HEK293 (cell line): ENCODE measurements around the gene GALC.

Experiments used
- CTCF ChIA-PET: fragments of 350-600 bp; formaldehyde crosslinking; extraction: SDS; loops from one replicate; lab custom pipeline; 2021; ENCODE audit warnings: antibody characterized with exemption; lab: Yijun Ruan, JAX
- POLR2A ChIA-PET: fragments of 300-600 bp; formaldehyde crosslinking; extraction: SDS; loops from one replicate; lab custom pipeline; 2020; ENCODE audit warnings: antibody characterized with exemption, inconsistent platforms; lab: Yijun Ruan, JAX
- H3K27ac ChIP-seq: fragments of 200-500 bp; sonication (Bioruptor generic); 2 replicates; pipeline ENCODE4 v1.5.1; 2014; ENCODE audit warnings: low read depth, low read length, control low read depth, inconsistent platforms; ENCODE audit errors: extremely low read depth
- H3K36me3 ChIP-seq, 2 experiments: fragments of 200-500 bp in 1 of 2; sonication (Bioruptor generic) in 1 of 2; 1 replicate in 1 of 2; 2 replicates in 1 of 2; pipeline ENCODE4 v1.5.1; 2014 to 2017; ENCODE audit warnings: inconsistent platforms in 2 of 2, low read length in 2 of 2; ENCODE audit not compliant: control insufficient read depth in 2 of 2, insufficient read depth in 1 of 2
- H3K4me1 ChIP-seq: fragments of 200-500 bp; sonication (Bioruptor generic); 2 replicates; pipeline ENCODE4 v1.5.1; 2014; ENCODE audit warnings: mild to moderate bottlenecking, low read length, inconsistent platforms; ENCODE audit not compliant: control insufficient read depth, insufficient read depth
- H3K4me3 ChIP-seq: 2 replicates; pipeline ENCODE4 v1.5.1; 2011; ENCODE audit warnings: low read depth, mild to moderate bottlenecking, control low read depth, low read length, moderate library complexity
- H3K9me3 ChIP-seq: fragments of 200-500 bp; sonication (Bioruptor generic); 2 replicates; pipeline ENCODE4 v1.5.1; 2014; ENCODE audit warnings: low read depth, low read length, inconsistent platforms; ENCODE audit not compliant: control insufficient read depth, insufficient read depth
- ATF2 ChIP-seq: fragments of 450-650 bp; formaldehyde crosslinking; IDR thresholded peaks from 2 replicates; pipeline ENCODE4 v1.5.1; 2016; ENCODE audit warnings: missing biosample characterization, missing genetic modification characterization, low read depth
- BCL11A ChIP-seq: fragments of 450-650 bp; formaldehyde crosslinking; IDR thresholded peaks from 2 replicates; pipeline ENCODE4 v1.5.1; 2016; ENCODE audit warnings: low read depth, missing biosample characterization, missing genetic modification characterization
- GLIS1 ChIP-seq: fragments of 450-650 bp; formaldehyde crosslinking; IDR thresholded peaks from 2 replicates; pipeline ENCODE4 v1.5.1; 2016; ENCODE audit warnings: missing biosample characterization, missing genetic modification characterization
- MYNN ChIP-seq: fragments of 450-650 bp; formaldehyde crosslinking; IDR thresholded peaks from 2 replicates; pipeline ENCODE4 v1.5.1; 2016; ENCODE audit warnings: missing biosample characterization, missing genetic modification characterization, borderline replicate concordance
- MZF1 ChIP-seq: fragments of 450-650 bp; formaldehyde crosslinking; IDR thresholded peaks from 2 replicates; pipeline ENCODE4 v1.5.1; 2017; ENCODE audit warnings: missing biosample characterization, missing genetic modification characterization, borderline replicate concordance
- PBX3 ChIP-seq: sonication (generic); formaldehyde crosslinking; IDR thresholded peaks from 2 replicates; pipeline ENCODE4 v1.8.1; 2022; ENCODE audit warnings: mild to moderate bottlenecking, moderate library complexity, missing genetic modification reagents
- SCRT2 ChIP-seq: fragments of 450-650 bp; formaldehyde crosslinking; IDR thresholded peaks from 2 replicates; pipeline ENCODE4 v1.5.1; 2016; ENCODE audit warnings: missing biosample characterization, missing genetic modification characterization
- ZBTB11 ChIP-seq: fragments of 450-650 bp; formaldehyde crosslinking; conservative IDR thresholded peaks from 2 replicates; pipeline ENCODE4 v1.5.1; 2016; ENCODE audit warnings: low read depth, missing biosample characterization, missing genetic modification characterization
- ZBTB48 ChIP-seq: fragments of 450-650 bp; formaldehyde crosslinking; IDR thresholded peaks from 2 replicates; pipeline ENCODE4 v1.5.1; 2016; ENCODE audit warnings: missing biosample characterization, missing genetic modification characterization
- ZBTB8A ChIP-seq: fragments of 450-650 bp; formaldehyde crosslinking; IDR thresholded peaks from 2 replicates; pipeline ENCODE4 v1.5.1; 2016; ENCODE audit warnings: missing biosample characterization, missing genetic modification characterization
- ZNF140 ChIP-seq: fragments of 450-650 bp; formaldehyde crosslinking; IDR thresholded peaks from 2 replicates; pipeline ENCODE4 v1.5.1; 2016; ENCODE audit warnings: missing biosample characterization, missing genetic modification characterization
- ZNF175 ChIP-seq: fragments of 450-650 bp; formaldehyde crosslinking; IDR thresholded peaks from 2 replicates; pipeline ENCODE4 v1.5.1; 2016; ENCODE audit warnings: missing biosample characterization, missing genetic modification characterization
- ZNF19 ChIP-seq: fragments of 450-650 bp; formaldehyde crosslinking; IDR thresholded peaks from 2 replicates; pipeline ENCODE4; 2016; ENCODE audit warnings: missing biosample characterization, missing genetic modification characterization, low read depth
- ZNF2 ChIP-seq: fragments of 450-650 bp; formaldehyde crosslinking; IDR thresholded peaks from 2 replicates; pipeline ENCODE4 v1.5.1; 2016; ENCODE audit warnings: missing biosample characterization, missing genetic modification characterization
- ZNF211 ChIP-seq: fragments of 450-650 bp; formaldehyde crosslinking; IDR thresholded peaks from 2 replicates; pipeline ENCODE4 v1.5.1; 2016; ENCODE audit warnings: low read depth, missing biosample characterization, missing genetic modification characterization
- ZNF24 ChIP-seq: fragments of 450-650 bp; formaldehyde crosslinking; IDR thresholded peaks from 2 replicates; pipeline ENCODE4 v1.5.1; 2016; ENCODE audit warnings: missing biosample characterization, missing genetic modification characterization
- ZNF366 ChIP-seq: fragments of 450-650 bp; formaldehyde crosslinking; conservative IDR thresholded peaks from 2 replicates; pipeline ENCODE4 v1.5.1; 2016; ENCODE audit warnings: missing biosample characterization, missing genetic modification characterization
- ZNF391 ChIP-seq: fragments of 450-650 bp; formaldehyde crosslinking; IDR thresholded peaks from 2 replicates; pipeline ENCODE4 v1.5.1; 2016; ENCODE audit warnings: low read depth, missing biosample characterization, missing genetic modification characterization, borderline replicate concordance
- ZNF416 ChIP-seq: fragments of 450-650 bp; formaldehyde crosslinking; IDR thresholded peaks from 2 replicates; pipeline ENCODE4 v1.5.1; 2016; ENCODE audit warnings: missing biosample characterization, missing genetic modification characterization
- ZNF529 ChIP-seq: fragments of 450-650 bp; formaldehyde crosslinking; IDR thresholded peaks from 2 replicates; pipeline ENCODE4 v1.5.1; 2017; ENCODE audit warnings: missing genetic modification characterization, missing biosample characterization; ENCODE audit not compliant: insufficient replicate concordance
- ZNF560 ChIP-seq: fragments of 450-650 bp; formaldehyde crosslinking; IDR thresholded peaks from 2 replicates; pipeline ENCODE4 v1.5.1; 2017; ENCODE audit warnings: missing biosample characterization, missing genetic modification characterization, borderline replicate concordance

Gene GALC

GRCh38 chr14:87935081-87935828 is 57.7 kb downstream of the GALC start (continued):
- TF ChIP-seq ZBTB11 (tag by site-specific recombination) (no peak), MYNN (no peak), ZNF416 (tag by site-specific recombination) (no peak)
- TF ChIP-seq, all 188 proteins: peak for 0

GRCh38 chr14:87934185-87934584 is 58.8 kb downstream of the GALC start:
- Histone ChIP-seq H3K4me3 (no peak overlapping the region), H3K36me3 (no peaks in the 10 kb centered on the region), H3K27ac (no peak overlapping the region), H3K4me1 (no peaks in the 10 kb centered on the region), H3K9me3 (no peaks in the 10 kb centered on the region)
- CTCF ChIA-PET: interaction anchor here (0.6 to 1.5 kb wide), 5 partner anchors 15 to 288 kb away, joined by 3 to 5 read pairs (median 3); no protein-coding TSS in a partner anchor
- POLR2A ChIA-PET: no interaction called here
- TF ChIP-seq PBX3 (no peak), SCRT2 (no peak), MYNN (no peak), ZNF211 (tag by site-specific recombination) (no peak), ZNF366 (tag by site-specific recombination) (no peak), ZNF24 (tag by site-specific recombination) (no peak), ATF2 (no peak), ZBTB48 (tag by site-specific recombination) (no peak), ZNF19 (no peak)

GRCh38 chr14:87916886-87917275 is 76.1 kb downstream of the GALC start:
- H3K27ac ChIP-seq: no peak overlapping the region
- H3K4me1 ChIP-seq: no peaks in the 10 kb centered on the region
- ChIA-PET POLR2A (no interaction called here), CTCF (no interaction called here)
- H3K9me3 ChIP-seq: no peaks in the 10 kb centered on the region
- H3K36me3 ChIP-seq: no peaks in the 10 kb centered on the region
- TF ChIP-seq ZNF529 (tag by site-specific recombination): no peak
- no peak for TF ChIP-seq BCL11A (tag by site-specific recombination)
- TF ChIP-seq ZNF560: no peak
- TF ChIP-seq GLIS1 (tag by site-specific recombination): no peak
- no peak for TF ChIP-seq ZNF140 (tag by site-specific recombination)
- no peak for TF ChIP-seq ZNF175 (tag by site-specific recombination)
- no peak for TF ChIP-seq ZNF2
- no peak for TF ChIP-seq MZF1
- no peak for TF ChIP-seq ZBTB8A (tag by site-specific recombination)
- TF ChIP-seq ZNF366 (tag by site-specific recombination): no peak
- TF ChIP-seq ZNF391: no peak
- H3K4me3 ChIP-seq: no peak overlapping the region
